Measurements from ENCODE around the gene RBMS1. TPM values are rescaled to one million over a fixed set of nuclear protein-coding genes. Genes with fewer than 3 reads are reported as not detected.
A peak's percentile ranks its signal among the peaks of the same experiment; 100 is the strongest.

RBMS1 gene
- total and polyA plus RNA-seq, 2 of the 4 experiments (the other 2 are of a cell fraction), result 43.5 to 64.9 TPM

DNA sequence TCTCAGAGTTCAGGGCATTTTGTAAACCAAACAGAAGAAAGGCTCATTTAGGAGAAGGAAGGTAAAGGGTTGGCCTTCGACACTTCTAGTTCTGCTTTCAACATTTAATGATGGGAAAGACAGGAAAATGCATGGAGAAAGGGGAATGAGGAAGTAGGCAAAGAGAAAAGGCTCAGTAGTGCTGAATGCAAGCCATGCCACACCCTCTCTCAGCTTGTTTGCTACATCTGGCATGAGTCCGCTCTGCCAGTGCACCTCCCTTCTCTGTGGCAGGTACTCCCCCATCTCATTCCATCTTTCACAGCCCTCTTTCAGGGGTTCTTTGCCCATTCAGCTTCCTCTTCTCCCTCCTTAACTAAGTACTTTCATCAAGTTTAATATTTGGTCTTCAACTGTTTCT, 172.6 kb downstream of the RBMS1 start:
- POLR2A ChIA-PET (ENCODE audit: unreplicated experiment), result interaction anchor here (0.6 kb wide), 1 partner anchor 1072 kb away, joined by 3 read pairs; no protein-coding TSS in a partner anchor
- H2BK5ac ChIP-seq (ENCODE audit: low read depth, low read length, poor library complexity, severe bottlenecking), result no peak overlapping the region
- no peak overlapping the region for H2BK15ac ChIP-seq (ENCODE audit: low read depth, low read length)
- no peak overlapping the region for H3K27ac ChIP-seq (ENCODE audit: insufficient read depth, low read length)
- no peak overlapping the region for H3K9ac ChIP-seq (ENCODE audit: low read depth, low read length)
- H2BK20ac ChIP-seq (ENCODE audit: low read depth, low read length), result no peak overlapping the region
- H3K56ac ChIP-seq (ENCODE audit: extremely low read depth, insufficient read depth, low read length), result no peak overlapping the region
- H3K4me2 ChIP-seq (ENCODE audit: low read depth, low read length), result no peak overlapping the region
- BruUV-seq (replicated peaks), result no TSS peak
- no peak overlapping the region; the same call in 1 of the 2 replicates for H2AK5ac ChIP-seq (ENCODE audit: low read depth, low read length)
- no peak overlapping the region for H4K91ac ChIP-seq (ENCODE audit: insufficient read depth, low read depth, low read length)
- 0 out of 2 replicates have a peak overlapping the region, but pooled peaks have one; percentile 15 for H3K14ac ChIP-seq (replicated peaks; ENCODE audit: low read depth, low read length)
- H3K4me3 ChIP-seq (ENCODE audit: insufficient read depth, low read depth, low read length), result no peak overlapping the region
- H3K23ac ChIP-seq (ENCODE audit: low read depth, low read length), result 0 out of 2 replicates have a peak overlapping the region, but pooled peaks have one; percentile 59
- no peak for TF ChIP-seq SMC3 (IDR thresholded peaks at IDR 0.05; ENCODE audit: low read depth, low read length)
- TF ChIP-seq RAD21 (IDR thresholded peaks at IDR 0.05; ENCODE audit: low read length), result no peak
- no peak for TF ChIP-seq CEBPB (IDR thresholded peaks at IDR 0.05; ENCODE audit: low read depth, low read length)
- TF ChIP-seq MXI1 (IDR thresholded peaks at IDR 0.05; ENCODE audit: borderline replicate concordance, low read depth, low read length), result no peak
- TF ChIP-seq CHD1 (IDR thresholded peaks at IDR 0.05; ENCODE audit: low read depth, low read length), result no peak
- TF ChIP-seq, protein P1, sequence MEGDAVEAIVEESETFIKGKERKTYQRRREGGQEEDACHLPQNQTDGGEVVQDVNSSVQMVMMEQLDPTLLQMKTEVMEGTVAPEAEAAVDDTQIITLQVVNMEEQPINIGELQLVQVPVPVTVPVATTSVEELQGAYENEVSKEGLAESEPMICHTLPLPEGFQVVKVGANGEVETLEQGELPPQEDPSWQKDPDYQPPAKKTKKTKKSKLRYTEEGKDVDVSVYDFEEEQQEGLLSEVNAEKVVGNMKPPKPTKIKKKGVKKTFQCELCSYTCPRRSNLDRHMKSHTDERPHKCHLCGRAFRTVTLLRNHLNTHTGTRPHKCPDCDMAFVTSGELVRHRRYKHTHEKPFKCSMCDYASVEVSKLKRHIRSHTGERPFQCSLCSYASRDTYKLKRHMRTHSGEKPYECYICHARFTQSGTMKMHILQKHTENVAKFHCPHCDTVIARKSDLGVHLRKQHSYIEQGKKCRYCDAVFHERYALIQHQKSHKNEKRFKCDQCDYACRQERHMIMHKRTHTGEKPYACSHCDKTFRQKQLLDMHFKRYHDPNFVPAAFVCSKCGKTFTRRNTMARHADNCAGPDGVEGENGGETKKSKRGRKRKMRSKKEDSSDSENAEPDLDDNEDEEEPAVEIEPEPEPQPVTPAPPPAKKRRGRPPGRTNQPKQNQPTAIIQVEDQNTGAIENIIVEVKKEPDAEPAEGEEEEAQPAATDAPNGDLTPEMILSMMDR (conservative IDR thresholded peaks at IDR 0.05; ENCODE audit: low read depth, low read length), result no peak
- TF ChIP-seq POLR2A (IDR thresholded peaks at IDR 0.05; ENCODE audit: low read depth, low read length), result no peak
- no peak for TF ChIP-seq USF2 (IDR thresholded peaks at IDR 0.05; ENCODE audit: low read depth, low read length)
- TF ChIP-seq BHLHE40 (IDR thresholded peaks at IDR 0.05; ENCODE audit: low read depth, low read length), result no peak
- no peak for TF ChIP-seq ELK1 (IDR thresholded peaks at IDR 0.05; ENCODE audit: borderline replicate concordance, low read depth, low read length)
- no peak for TF ChIP-seq FOS (IDR thresholded peaks at IDR 0.05; ENCODE audit: low read depth, low read length)
- TF ChIP-seq NFE2L2 (IDR thresholded peaks at IDR 0.05; ENCODE audit: low read depth, low read length), result no peak
- DNase-seq (no peak), ATAC-seq (ENCODE audit: low read depth) (no peak)
- no peak overlapping the region for H3K4ac ChIP-seq (ENCODE audit: low read depth, low read length)
- no peak overlapping the region for H4K8ac ChIP-seq (ENCODE audit: low read depth in 2 of 2, low read length in 2 of 2)
- intact Hi-C loops (cut with micrococcal nuclease), result loop anchor here (5.0 kb wide), 2 partner anchors 171 to 651 kb away; partner anchors contain the start of gene RBMS1
- WGBS, 2 experiments (ENCODE audit: extremely low coverage in 2 of 2, insufficient read length in 1 of 2), result 93% methylated on average over 2 of the region's 2 CpGs; no CpG with 5 or more reads in 1 of the 2 experiments
- no peaks in the 10 kb centered on the region for H3K9me3 ChIP-seq (ENCODE audit: control insufficient read depth, insufficient read depth, low read length)
- peaks cover 16% of the 10 kb centered on the region for H3K9me1 ChIP-seq (ENCODE audit: insufficient read depth, low read length)
- H3K36me3 ChIP-seq (ENCODE audit: control insufficient read depth, insufficient read depth, low read length), result peaks cover 5% of the 10 kb centered on the region
- H3K4me1 ChIP-seq (ENCODE audit: control insufficient read depth, insufficient read depth, low read length), result peaks cover 14% of the 10 kb centered on the region
- CTCF ChIA-PET, result no interaction called here
- in situ Hi-C loops (cut with MboI; ENCODE audit: low sequenced_read_pairs), result loop anchor here (5.0 kb wide), 1 partner anchor 671 kb away; no protein-coding TSS in a partner anchor
- no peak overlapping the region for H2AK9ac ChIP-seq (replicated peaks; ENCODE audit: low read depth, low read length, poor library complexity)
- H4K5ac ChIP-seq (ENCODE audit: low read depth, low read length), result no peak overlapping the region
- H2AFZ ChIP-seq (replicated peaks; ENCODE audit: low read length, poor library complexity), result no peak overlapping the region
- no peaks in the 10 kb centered on the region for H3K27me3 ChIP-seq (ENCODE audit: control insufficient read depth, insufficient read depth, low read length)
- peaks cover 56% of the 10 kb centered on the region for H4K20me1 ChIP-seq (ENCODE audit: insufficient read depth, low read length)
- dilution Hi-C loops (cut with HindIII; ENCODE audit: low sequenced_read_pairs, unreplicated experiment), result no loop called here
- no peak overlapping the region for H3K18ac ChIP-seq (ENCODE audit: low read depth, low read length)
- peaks cover 33 to 85% of the 10 kb centered on the region in 2 experiments for H3K79me1 ChIP-seq (ENCODE audit: low read depth in 1 of 2, low read length in 2 of 2)
- H2BK120ac ChIP-seq (ENCODE audit: low read depth, low read length), result no peak overlapping the region

All from IMR-90 (cell line).